ENCODE results near the gene ZNF680. TPM values are rescaled to one million over a fixed set of nuclear protein-coding genes. Genes with fewer than 3 reads are reported as not detected.

The ZNF680 gene
- 10 to 100 TPM; 72.4 to 86.1 (median 84.1) TPM for total RNA-seq

DNA sequence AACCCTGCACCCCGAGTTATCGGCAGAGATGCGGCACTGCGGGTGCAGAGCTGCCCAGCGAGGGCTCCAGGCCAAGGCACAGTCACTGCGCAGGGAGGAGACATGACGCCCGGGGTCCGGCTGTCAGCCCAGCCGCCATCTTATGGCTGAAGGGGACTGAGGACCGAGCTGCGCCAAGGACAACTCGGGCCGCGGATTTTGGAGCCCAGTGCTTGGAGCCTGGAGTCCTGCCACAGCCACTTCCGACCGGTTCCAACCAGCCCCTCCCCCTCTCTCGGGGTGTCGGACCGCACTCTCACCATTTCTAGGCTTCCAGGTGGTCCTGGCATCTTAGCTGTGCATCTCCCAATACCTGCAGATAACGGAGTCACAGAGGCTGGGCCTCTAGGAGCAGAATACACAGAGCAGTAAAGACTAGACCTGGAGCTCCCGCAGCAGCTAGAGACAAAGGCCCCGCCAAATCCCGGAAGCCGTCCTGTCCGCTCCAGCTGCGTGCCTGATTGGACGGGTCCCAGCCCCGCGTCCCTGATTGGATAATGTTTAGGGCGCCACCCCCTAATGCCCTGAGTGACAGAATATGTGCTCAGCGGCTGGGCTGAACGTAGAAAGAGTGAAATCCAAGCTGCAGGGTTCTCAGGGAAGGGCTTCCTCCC is at the start of gene ZNF680:
Gene ZNF680 (minus strand): TSS at position 446 of the 653 bp plus-strand sequence. CDS start 117 bp downstream, at position 329.
- peak within 1 kb of the TSS; percentile 53 to 83 (median 77) for H3K4me3 ChIP-seq (replicated peaks in 1 of 3)
- intact Hi-C loops (cut with DNase I) = no loop called here

DNA sequence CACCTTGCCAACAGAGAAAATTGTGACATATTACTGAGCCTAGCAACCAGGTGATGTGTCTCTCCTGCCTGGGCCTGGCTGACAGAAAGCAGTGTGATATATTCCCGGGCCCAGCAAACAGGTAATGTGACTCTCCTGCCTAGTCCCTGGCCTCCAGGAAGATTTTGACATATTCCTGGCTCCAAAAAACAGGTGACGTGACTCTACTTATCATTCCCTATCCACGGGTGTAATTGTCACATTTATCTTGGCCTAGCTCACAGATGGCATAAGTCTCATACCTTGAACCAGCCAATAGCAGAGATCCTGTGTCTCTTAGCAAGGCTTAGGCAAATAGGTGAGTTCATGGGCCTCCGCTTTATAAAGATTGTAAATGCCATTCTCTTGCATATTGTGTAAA is 49.6 kb upstream of the ZNF680 start:
- no peaks in the 10 kb centered on the region for H3K27me3 ChIP-seq
- no peak overlapping the region for H3K27ac ChIP-seq
- no peak overlapping the region for H3K4me3 ChIP-seq (replicated peaks in 1 of 3)
- no peak for DNase-seq
- H3K36me3 ChIP-seq = no peaks in the 10 kb centered on the region
- TF ChIP-seq POLR2A (IDR thresholded peaks at IDR 0.05) = no peak
- TF ChIP-seq, protein P1, sequence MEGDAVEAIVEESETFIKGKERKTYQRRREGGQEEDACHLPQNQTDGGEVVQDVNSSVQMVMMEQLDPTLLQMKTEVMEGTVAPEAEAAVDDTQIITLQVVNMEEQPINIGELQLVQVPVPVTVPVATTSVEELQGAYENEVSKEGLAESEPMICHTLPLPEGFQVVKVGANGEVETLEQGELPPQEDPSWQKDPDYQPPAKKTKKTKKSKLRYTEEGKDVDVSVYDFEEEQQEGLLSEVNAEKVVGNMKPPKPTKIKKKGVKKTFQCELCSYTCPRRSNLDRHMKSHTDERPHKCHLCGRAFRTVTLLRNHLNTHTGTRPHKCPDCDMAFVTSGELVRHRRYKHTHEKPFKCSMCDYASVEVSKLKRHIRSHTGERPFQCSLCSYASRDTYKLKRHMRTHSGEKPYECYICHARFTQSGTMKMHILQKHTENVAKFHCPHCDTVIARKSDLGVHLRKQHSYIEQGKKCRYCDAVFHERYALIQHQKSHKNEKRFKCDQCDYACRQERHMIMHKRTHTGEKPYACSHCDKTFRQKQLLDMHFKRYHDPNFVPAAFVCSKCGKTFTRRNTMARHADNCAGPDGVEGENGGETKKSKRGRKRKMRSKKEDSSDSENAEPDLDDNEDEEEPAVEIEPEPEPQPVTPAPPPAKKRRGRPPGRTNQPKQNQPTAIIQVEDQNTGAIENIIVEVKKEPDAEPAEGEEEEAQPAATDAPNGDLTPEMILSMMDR (IDR thresholded peaks at IDR 0.05) = no peak
- 80 to 81% methylated on average over 4 of the region's 4 CpGs for WGBS, 2 donors
- no peaks in the 10 kb centered on the region for H3K4me1 ChIP-seq
- intact Hi-C loops (cut with DNase I) = no loop called here
- H3K9me3 ChIP-seq = no peaks in the 10 kb centered on the region

More for the DNA sequence above, at the start of gene ZNF680:
- Histone ChIP-seq H3K27ac (peak within 1 kb of the TSS; percentile 85 to 93 (median 87)), H3K9me3 (no peaks in the 10 kb centered on the region), H3K27me3 (no peaks in the 10 kb centered on the region), H3K36me3 (no peaks in the 10 kb centered on the region), H3K4me1 (peaks cover 33 to 39% of the 10 kb centered on the region in 2 donors)
- TF ChIP-seq POLR2A (IDR thresholded peaks at IDR 0.05) = peak; percentile 61 to 90
- TF ChIP-seq, protein P1 (IDR thresholded peaks at IDR 0.05) = no peak
- WGBS, 2 donors = 0% methylated on average over 14 to 26 of the region's 33 CpGs
- DNase-seq = peak; percentile 98 to 99

DNA sequence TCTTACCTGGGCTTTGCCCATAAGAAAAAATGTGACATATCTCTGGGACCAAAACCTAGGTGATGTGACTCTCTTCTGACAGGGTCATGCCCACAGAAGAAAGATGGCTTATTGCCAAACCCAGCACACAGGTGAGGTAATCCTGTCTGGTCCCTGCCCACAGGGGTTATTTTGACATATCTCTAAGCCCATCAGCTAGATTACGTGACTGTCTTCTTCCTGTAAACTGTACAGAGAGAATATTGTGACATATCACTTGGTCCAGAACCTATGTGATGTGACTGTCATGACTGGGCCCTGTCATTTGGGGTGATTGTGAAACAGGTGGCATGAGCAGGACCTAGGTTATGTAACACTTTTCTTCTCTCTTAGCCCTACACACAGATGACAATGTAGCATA is 48.8 kb upstream of the ZNF680 start:
- no peaks in the 10 kb centered on the region for H3K4me1 ChIP-seq
- no peaks in the 10 kb centered on the region for H3K9me3 ChIP-seq
- intact Hi-C loops (cut with DNase I) = no loop called here
- no peak overlapping the region for H3K4me3 ChIP-seq (replicated peaks in 1 of 3)
- no peak overlapping the region for H3K27ac ChIP-seq
- 88 to 95% methylated on average over 1 of the region's 1 CpG for WGBS, 2 donors
- no peak for DNase-seq
- no peaks in the 10 kb centered on the region for H3K36me3 ChIP-seq
- TF ChIP-seq, protein P1 (IDR thresholded peaks at IDR 0.05) = no peak
- no peak for TF ChIP-seq POLR2A (IDR thresholded peaks at IDR 0.05)
- no peaks in the 10 kb centered on the region for H3K27me3 ChIP-seq

DNA sequence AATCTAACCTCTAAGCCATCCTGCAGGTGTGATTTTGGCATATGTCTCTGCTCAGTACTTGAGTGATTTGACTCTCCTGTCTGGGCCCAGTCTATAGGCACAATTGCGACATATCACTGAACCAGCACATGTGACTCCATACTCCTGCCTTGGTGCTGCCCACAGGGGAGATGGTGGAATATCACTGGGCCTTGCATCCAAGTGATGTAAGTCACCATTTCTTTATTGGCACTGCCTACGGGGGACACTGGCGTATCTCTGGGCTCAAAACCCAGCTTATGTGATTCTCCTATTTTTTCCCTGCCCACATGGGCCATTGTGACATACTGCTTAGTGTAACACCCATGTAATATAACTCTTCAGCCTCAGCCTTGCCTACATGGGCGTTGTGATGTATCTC is 48.1 kb upstream of the ZNF680 start:
- DNase-seq = no peak
- 90 to 94% methylated on average over 4 of the region's 4 CpGs for WGBS, 2 donors
- TF ChIP-seq POLR2A (IDR thresholded peaks at IDR 0.05) = no peak

DNA sequence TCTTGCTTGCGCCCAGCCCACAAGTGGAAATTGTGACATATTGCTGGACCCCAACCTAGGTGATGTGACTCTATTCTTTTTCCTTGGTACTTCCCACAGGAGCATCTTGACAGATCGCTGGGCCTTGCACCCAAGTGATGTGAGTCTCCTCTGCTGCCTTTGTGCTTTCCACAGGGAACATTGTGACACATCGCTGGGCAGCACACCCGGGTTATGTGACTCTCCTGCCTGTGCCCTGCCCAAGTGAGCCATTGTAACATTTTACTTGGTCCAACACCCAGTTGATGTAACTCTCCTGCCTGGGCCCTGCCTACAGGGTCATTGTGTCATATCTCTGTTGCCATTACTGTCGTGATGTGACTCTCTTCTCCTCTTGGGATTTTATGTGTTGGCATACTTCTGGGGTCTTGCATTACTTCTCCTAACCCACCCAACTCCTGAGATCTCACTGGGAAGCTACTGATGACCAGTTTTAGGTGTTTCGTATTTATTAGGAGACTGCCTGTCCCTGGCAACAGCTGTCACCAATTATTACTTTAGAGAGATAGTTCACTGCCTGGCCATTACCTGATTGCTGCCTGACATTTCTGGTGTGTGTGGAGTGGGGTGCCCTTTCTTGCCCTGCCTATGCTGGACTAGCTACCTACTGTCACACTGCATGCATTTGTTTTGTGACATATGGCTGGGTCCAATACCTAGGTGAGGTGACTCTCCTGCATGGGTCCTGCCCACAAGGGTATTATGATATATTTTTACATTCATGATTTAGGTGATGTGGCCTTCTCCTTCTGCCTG is 45.4 kb upstream of the ZNF680 start:
- H3K27ac ChIP-seq = no peak overlapping the region
- no peak for TF ChIP-seq POLR2A (IDR thresholded peaks at IDR 0.05)
- TF ChIP-seq, protein P1 (IDR thresholded peaks at IDR 0.05) = no peak
- no peaks in the 10 kb centered on the region for H3K36me3 ChIP-seq
- H3K4me3 ChIP-seq (replicated peaks in 1 of 3) = no peak overlapping the region
- no peaks in the 10 kb centered on the region for H3K27me3 ChIP-seq
- no peaks in the 10 kb centered on the region for H3K4me1 ChIP-seq
- 96 to 97% methylated on average over 6 of the region's 6 CpGs for WGBS, 2 donors
- no peaks in the 10 kb centered on the region for H3K9me3 ChIP-seq
- intact Hi-C loops (cut with DNase I) = no loop called here
- no peak for DNase-seq

More for the DNA sequence above, 48.1 kb upstream of the ZNF680 start:
- Histone ChIP-seq H3K36me3 (no peaks in the 10 kb centered on the region), H3K27ac (no peak overlapping the region), H3K9me3 (no peaks in the 10 kb centered on the region), H3K4me1 (no peaks in the 10 kb centered on the region), H3K27me3 (no peaks in the 10 kb centered on the region), H3K4me3 (replicated peaks in 1 of 3) (no peak overlapping the region)
- intact Hi-C loops (cut with DNase I) = no loop called here
